Smooth muscle cell (in vitro differentiated cells): ENCODE measurements around the gene CTDP1. TPM values are rescaled to one million over a fixed set of nuclear protein-coding genes. Genes with fewer than 3 reads are reported as not detected.

ENCODE experiments used
- DNase-seq: peaks from one replicate; lab custom pipeline; 2025; ENCODE audit not compliant: unreplicated experiment; lab: John Stamatoyannopoulos, UW
- H2AFZ ChIP-seq: fragments of 200-600 bp; sonication (generic); 2 replicates; pipeline ENCODE4 v1.6.0; 2016; ENCODE audit warnings: antibody characterized with exemption, low read depth, mild to moderate bottlenecking
- H3F3A ChIP-seq: fragments of 200-600 bp; sonication (generic); 2 replicates; pipeline ENCODE4 v1.6.0; 2017; ENCODE audit warnings: antibody characterized with exemption, low read depth
- H3K27ac ChIP-seq: fragments of 200-600 bp; sonication (generic); 2 replicates; pipeline ENCODE4 v1.5.1; 2016; ENCODE audit warnings: low read depth, mild to moderate bottlenecking
- H3K27me3 ChIP-seq: fragments of 200-600 bp; sonication (generic); 2 replicates; pipeline ENCODE4 v1.6.1; 2016; ENCODE audit warnings: low read depth, mild to moderate bottlenecking
- H3K36me3 ChIP-seq: fragments of 200-600 bp; sonication (generic); 2 replicates; pipeline ENCODE4 v1.5.1; 2016; ENCODE audit warnings: low read depth
- H3K4me1 ChIP-seq: fragments of 200-600 bp; sonication (generic); 2 replicates; pipeline ENCODE4 v1.5.1; 2016; ENCODE audit warnings: low read depth
- H3K4me2 ChIP-seq: fragments of 200-600 bp; sonication (generic); 2 replicates; pipeline ENCODE4 v1.6.0; 2016; ENCODE audit warnings: mild to moderate bottlenecking
- H3K4me3 ChIP-seq: fragments of 200-600 bp; sonication (generic); 2 replicates; pipeline ENCODE4 v1.5.1; 2016; ENCODE audit warnings: mild to moderate bottlenecking
- H3K79me2 ChIP-seq: fragments of 200-600 bp; sonication (generic); 2 replicates; pipeline ENCODE4 v1.6.0; 2016; ENCODE audit warnings: low read depth, mild to moderate bottlenecking
- H3K9ac ChIP-seq: fragments of 200-600 bp; sonication (generic); 2 replicates; pipeline ENCODE4 v1.6.0; 2016; ENCODE audit warnings: low read depth
- H3K9me3 ChIP-seq: fragments of 200-600 bp; sonication (generic); replicated peaks from 2 replicates; pipeline ENCODE4 v1.5.1; 2016; ENCODE audit warnings: low read depth
- H4K20me1 ChIP-seq: fragments of 200-600 bp; sonication (generic); 2 replicates; pipeline ENCODE4 v1.6.0; 2016; ENCODE audit warnings: low read depth
- CTCF ChIP-seq: fragments of 200-600 bp; sonication (generic); IDR thresholded peaks from 2 replicates; pipeline ENCODE4 v1.5.1; 2017; ENCODE audit warnings: borderline replicate concordance, mild to moderate bottlenecking, antibody characterized with exemption; ENCODE audit not compliant: insufficient read depth, poor library complexity, severe bottlenecking
- WGBS: methylation state at CpG from one replicate; pipeline ENCODE4 v1.1.7; 2016; ENCODE audit warnings: low lambda C conversion rate; 5-methylcytosine and 5-hydroxymethylcytosine counted together
- polyA plus RNA-seq: library from polyadenylated mRNA; unstranded; fragments of >200 nt; fragmentation: Nextera tagmentation; extraction: Ambion mirVana; gene quantifications from 2 replicates; pipeline ENCODE4 v1.2.1, GENCODE V29; 2016
- total RNA-seq: library from RNA; depleted of rRNA; stranded (reverse); fragments of >200 nt; gene quantifications from 2 replicates; pipeline ENCODE4 v1.2.3, GENCODE V29; 2014

CTDP1 gene
- total and polyA plus RNA-seq, 2 experiments from 2014 or later = 14.1 to 18.4 TPM

GRCh38 chr18:79634593-79635426 is 44.8 kb upstream of the CTDP1 start:
- DNase-seq = no peak
- H3K4me1 ChIP-seq = no peaks in the 10 kb centered on the region
- peaks cover 5% of the 10 kb centered on the region for H3K27me3 ChIP-seq
- H3F3A ChIP-seq = no peaks in the 10 kb centered on the region
- no peaks in the 10 kb centered on the region for H3K79me2 ChIP-seq
- WGBS = 81% methylated on average over 23 of the region's 23 CpGs
- no peak overlapping the region for H3K4me2 ChIP-seq
- no peaks in the 10 kb centered on the region for H3K36me3 ChIP-seq
- H3K9ac ChIP-seq = no peak overlapping the region
- H3K9me3 ChIP-seq = no peaks in the 10 kb centered on the region
- H3K4me3 ChIP-seq = no peak overlapping the region
- no peak for TF ChIP-seq CTCF
- no peak overlapping the region for H2AFZ ChIP-seq
- no peak overlapping the region for H3K27ac ChIP-seq
- H4K20me1 ChIP-seq = no peaks in the 10 kb centered on the region

GRCh38 chr18:79635427-79635726 is 44.2 kb upstream of the CTDP1 start:
- no peak overlapping the region for H2AFZ ChIP-seq
- peaks cover 5% of the 10 kb centered on the region for H3K27me3 ChIP-seq
- no peak overlapping the region for H3K27ac ChIP-seq
- H4K20me1 ChIP-seq = no peaks in the 10 kb centered on the region
- no peak overlapping the region for H3K4me3 ChIP-seq
- H3K79me2 ChIP-seq = no peaks in the 10 kb centered on the region
- 94% methylated on average over 15 of the region's 15 CpGs for WGBS
- H3K4me1 ChIP-seq = no peaks in the 10 kb centered on the region
- H3F3A ChIP-seq = no peaks in the 10 kb centered on the region
- no peaks in the 10 kb centered on the region for H3K9me3 ChIP-seq
- no peak for TF ChIP-seq CTCF
- DNase-seq = no peak
- H3K4me2 ChIP-seq = no peak overlapping the region
- no peaks in the 10 kb centered on the region for H3K36me3 ChIP-seq
- H3K9ac ChIP-seq = no peak overlapping the region

GRCh38 chr18:79637181-79637920 is 42.3 kb upstream of the CTDP1 start:
- TF ChIP-seq CTCF = no peak
- H3K27me3 ChIP-seq = peaks cover 5% of the 10 kb centered on the region

More at GRCh38 chr18:79637181-79637920, 42.3 kb upstream of the CTDP1 start:
- Histone ChIP-seq H3K9me3 (no peaks in the 10 kb centered on the region), H3K79me2 (no peaks in the 10 kb centered on the region), H3K9ac (no peak overlapping the region), H3K4me1 (no peaks in the 10 kb centered on the region), H3K4me3 (no peak overlapping the region), H3F3A (no peaks in the 10 kb centered on the region), H2AFZ (no peak overlapping the region), H3K36me3 (no peaks in the 10 kb centered on the region), H3K27ac (no peak overlapping the region), H3K4me2 (no peak overlapping the region), H4K20me1 (no peaks in the 10 kb centered on the region)
- DNase-seq = no peak
- WGBS = 59% methylated on average over 33 of the region's 58 CpGs
